Stimulated activated CD8-positive, alpha-beta memory T cell treated with anti-CD3 and anti-CD28 coated beads, Interleukin-15, amount 100 ng/mL, for 24 hours (primary cell): ENCODE measurements around the gene TMEM35B.
"Not testable (repeated sequence)": the region's sequence is repeated elsewhere in the genome, so short reads cannot be mapped to it uniquely, and the experiment has no call there.

Source experiments
- DNase-seq: peaks from one replicate; pipeline ENCODE4 v3.0.0-alpha.2; 2020; ENCODE audit warnings: low read depth

The TMEM35B gene

GRCh38 chr1:34984793-34985608 lies at the start of gene TMEM35B:
TSS of gene TMEM35B (minus strand) at chr1:34985347. CDS start at chr1:34985305, 42 bp downstream.
- peak; percentile 56 for DNase-seq

DNA sequence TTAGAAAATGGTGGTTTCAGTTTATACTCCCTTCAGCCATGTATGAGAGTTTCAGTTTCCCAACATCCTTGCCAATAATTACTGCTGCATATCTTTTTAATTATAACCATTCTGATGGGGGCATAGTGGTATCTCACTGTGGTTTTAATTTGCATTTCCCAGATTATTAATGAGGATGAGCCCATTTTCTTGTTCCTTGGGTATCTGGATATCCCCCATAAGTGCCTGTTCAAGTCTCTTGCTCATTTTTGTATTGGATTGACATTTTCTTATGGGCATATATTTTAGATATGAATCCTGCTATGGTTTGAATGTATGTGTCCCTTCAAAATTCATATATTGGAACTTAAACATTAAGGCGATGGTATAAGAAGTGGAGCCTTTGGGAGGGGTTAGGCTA lies 48.2 kb upstream of the TMEM35B start:
- DNase-seq = no peak

DNA sequence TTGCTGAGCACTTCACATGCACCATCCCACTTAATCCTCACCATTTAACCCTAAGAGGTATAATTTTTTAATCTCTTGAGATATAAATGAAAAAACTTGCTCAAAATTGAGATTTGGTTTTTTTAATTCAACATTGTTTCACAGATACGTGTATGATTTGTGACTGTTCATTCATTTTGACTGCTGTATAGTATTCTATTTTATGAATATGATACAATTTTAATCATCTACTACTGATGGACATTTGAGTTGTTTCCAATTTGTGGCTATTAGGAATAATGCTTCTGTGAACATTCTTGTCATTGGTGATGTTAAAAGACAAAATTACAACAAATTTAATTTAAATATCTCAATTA lies 47.2 kb upstream of the TMEM35B start:
- DNase-seq = no peak

DNA sequence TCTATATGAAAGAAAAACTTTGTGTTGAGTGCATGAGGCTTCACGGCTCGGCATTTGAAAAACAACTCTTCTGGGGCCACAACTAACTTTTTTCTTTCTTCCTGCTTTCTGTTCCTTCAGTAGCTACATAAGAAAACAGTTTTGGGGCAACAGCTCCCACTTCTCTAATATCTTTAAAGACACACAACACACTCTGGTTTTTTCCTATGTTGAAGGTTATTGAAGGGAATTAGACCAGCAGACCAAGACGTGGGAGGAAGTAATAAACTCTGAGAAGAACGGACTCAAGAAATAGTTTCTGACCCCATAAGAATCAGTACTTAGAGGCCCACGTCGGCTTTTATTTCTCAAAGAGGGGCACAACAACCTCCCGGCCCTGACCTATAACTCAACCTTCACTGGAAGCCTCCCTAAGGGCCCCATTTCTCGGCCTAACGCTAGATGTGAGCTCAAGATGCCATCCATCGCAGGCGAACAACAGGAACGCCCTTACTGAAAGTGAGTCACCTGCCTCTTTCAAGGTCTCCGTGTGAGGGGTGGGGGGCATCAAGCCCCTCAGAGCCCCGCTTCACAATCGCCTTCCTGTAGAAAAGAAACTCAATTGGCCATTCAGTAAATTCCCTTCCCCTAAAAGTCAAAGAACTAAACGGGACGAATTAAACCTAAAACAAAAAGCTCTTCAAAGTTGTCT lies 45.8 kb upstream of the TMEM35B start:
- peak; percentile 9 for DNase-seq

DNA sequence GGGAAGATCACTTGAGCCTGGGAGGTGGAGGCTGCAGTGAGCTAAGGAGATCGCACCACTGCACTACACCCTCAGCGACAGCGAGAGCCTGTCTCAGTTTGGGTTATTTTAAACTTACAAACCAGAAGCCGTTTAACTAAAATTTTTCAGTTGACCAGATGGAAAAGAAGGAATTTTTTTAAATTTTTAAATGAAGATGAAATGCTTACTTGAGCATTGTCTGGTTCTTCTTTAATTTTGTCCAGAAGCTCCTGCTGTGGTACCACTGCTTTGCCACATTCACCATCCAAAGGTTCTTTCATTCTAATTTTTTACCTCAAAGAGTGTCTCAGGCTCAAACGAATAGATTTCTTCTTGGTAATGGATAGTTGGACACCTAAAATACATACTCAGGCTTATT lies 45.2 kb upstream of the TMEM35B start:
- DNase-seq = no peak

DNA sequence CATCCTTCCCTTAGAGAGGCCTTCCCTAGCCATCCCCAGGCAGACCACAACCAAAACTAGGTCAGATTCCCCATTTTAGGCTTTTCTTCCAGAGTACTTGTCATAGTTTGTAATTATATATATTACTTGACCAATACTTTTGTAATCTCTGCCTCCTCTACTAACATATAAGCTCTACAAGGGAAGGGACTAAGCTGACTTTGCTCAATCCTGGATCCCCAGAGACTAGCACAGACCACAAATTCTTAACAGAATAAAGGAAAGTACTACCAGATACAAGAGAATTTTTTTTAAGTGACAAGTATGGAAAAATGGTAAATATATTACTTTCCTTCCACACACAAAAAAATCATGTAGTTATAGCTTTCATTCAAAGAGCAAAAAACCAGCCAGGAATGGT lies 44.6 kb upstream of the TMEM35B start:
- DNase-seq = no peak

DNA sequence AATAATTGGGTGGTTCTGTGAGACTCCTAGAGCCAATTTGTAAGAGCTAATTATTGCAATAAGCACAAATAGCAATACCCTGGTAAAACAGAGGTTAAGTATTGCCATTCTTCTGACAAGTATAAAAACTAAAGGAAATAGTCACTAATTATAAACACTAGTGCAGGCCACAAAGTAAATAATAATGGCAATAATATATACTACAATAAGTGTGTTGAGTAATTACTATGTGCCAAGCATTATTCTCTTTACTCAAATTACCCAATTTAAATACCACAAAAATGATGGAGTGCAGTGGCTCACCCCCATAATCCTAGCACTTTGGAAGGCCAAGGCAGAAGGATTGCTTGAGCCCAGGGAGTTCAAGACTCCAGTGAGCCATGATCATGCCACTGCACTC lies 31.3 kb upstream of the TMEM35B start:
- DNase-seq = no peak

- DNase-seq = no peak
Measured at GRCh38 chr1:35014486-35014885, 29.3 kb upstream of the TMEM35B start.

DNA sequence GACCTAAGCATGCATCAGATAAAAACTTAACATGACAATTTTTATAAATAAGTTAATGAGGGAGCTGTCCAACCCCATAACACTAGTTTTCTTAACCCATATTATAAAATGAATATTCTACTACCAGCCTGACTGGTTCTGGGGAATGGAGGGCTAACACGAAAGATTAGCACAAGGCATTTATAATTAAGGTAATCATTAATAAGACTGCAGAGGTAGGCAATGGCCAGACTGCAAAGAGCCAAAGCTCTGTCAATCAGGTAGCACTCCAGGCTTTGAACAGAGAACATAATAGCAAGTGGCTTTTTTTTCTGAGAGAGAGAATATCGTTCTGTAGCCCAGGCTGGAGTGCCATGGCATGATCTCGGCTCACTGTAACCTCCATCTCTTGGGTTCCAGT lies 20.6 kb upstream of the TMEM35B start:
- no peak for DNase-seq

- no peak for DNase-seq
Measured at GRCh38 chr1:35001743-35002142, 16.6 kb upstream of the TMEM35B start.

- DNase-seq = no peak
Measured at GRCh38 chr1:34994878-34995277, 9.7 kb upstream of the TMEM35B start.

- no peak for DNase-seq
Measured at GRCh38 chr1:34988581-34988980, 3.4 kb upstream of the TMEM35B start.

DNA sequence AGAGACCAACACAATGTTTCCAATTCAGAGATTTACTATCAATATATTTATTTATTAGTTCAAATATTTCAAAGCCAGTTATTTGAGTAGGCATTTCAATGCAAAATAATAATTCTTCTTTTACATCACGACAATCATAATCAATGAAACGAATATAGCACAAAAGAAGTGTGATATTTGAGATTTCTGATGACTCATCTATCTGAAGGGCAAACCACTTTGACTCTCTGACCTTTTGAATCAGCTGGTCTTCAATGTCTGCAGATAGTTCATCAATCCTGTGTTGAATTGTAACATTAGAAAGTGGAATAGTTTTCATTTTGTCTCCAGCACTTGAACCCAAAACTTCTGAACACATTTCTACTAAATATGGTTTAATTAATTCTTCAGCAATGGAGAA lies 3.0 kb upstream of the TMEM35B start:
- DNase-seq = no peak

- no peak for DNase-seq
Measured at GRCh38 chr1:34987018-34987417, 1.9 kb upstream of the TMEM35B start.

- not testable (repeated sequence) for DNase-seq
Measured at GRCh38 chr1:34985609-34985904, 410 bp upstream of the TMEM35B start.

GRCh38 chr1:34984435-34984792 lies 733 bp downstream of the TMEM35B start:
- no peak for DNase-seq

DNA sequence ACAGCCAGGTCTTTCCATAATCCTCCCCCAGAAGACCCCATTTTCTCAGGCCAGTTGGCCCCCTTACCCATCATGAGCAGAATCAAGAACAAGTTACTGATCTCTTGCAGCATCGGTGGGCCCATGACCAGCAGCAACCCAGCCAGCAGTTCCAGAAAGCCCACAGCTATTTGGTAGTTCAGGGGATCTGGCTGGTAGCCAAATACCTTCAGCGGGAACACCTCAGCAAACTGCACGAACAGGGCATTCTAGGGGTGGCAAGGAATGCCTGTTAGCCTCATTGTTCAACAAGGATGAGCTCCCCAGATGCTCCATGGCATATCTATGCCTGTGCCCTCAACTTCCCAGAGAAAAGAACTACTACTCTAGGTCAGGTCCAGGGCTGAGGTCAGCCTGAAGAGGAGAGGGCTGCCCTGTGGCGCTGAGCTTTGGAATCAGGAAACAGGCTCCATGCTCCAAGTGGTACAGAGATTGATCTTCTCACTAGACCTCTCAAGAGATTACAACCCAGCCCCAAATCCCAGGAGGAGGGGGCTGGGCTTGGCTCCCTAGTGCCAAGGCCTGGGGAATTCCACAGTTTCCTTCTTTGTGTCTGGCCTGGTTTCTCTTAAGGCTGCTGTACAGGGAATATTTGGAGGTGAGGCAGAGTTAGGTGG lies 1.3 kb downstream of the TMEM35B start:
- DNase-seq = no peak

- no peak for DNase-seq
Measured at GRCh38 chr1:34982820-34983376, 2.2 kb downstream of the TMEM35B start.

DNA sequence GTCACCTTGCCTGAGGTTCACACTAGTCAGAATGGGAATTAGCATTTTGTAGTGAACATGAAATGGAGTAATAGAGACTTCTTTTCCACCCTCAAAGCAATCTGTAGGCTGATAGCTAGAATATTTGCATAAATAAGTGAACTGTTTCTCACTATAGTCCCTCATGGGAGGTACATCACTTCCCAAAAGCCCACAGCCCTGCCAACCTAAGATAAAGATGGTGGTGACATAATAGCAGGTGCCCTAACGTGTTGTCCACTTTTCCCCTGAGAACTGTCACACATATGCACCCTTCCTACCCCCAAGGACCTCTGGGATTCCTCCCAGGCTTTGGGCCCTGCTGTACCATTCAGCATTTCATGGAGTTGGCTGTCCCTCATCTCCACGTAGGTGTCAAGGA lies 4.4 kb downstream of the TMEM35B start:
- no peak for DNase-seq

DNA sequence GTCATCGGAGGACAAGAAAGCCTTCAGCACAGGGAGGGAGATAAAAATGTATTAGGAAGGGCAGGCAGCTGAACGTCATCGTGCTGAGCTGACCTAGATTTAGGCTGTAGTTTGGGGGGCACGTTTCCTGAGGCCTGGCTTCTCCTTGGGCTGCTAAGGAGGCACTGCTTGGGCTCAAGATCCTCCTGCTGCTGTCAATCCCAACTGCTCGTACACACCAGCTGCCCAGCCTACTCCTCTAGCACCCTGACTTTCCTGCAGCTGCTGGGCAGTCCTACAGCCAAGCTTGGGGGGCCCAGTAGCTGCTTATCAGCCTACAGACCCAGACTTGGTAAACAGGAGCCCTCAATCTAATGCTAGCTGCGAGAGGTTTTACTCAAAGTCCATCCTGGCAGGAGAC lies 6.2 kb downstream of the TMEM35B start:
- no peak for DNase-seq

DNA sequence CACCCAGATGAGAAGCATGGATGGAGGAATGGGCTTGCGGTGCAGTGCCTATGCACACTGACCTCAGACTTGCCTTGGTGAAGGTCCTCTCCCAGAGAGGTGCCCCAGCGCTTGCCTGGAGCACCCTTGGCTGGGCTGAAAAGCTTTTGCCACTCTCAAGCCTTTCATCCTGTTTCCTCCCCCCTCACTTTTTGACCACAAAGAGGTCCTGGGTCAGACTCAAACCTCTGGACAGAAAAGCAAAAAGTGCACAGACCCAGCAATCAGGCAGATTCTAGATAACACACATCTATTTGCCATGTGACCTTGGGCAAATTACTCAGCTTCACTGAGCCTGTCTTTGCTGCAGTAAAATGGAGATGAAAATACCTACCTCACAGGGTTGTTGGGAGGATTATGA lies 7.3 kb downstream of the TMEM35B start:
- no peak for DNase-seq

DNA sequence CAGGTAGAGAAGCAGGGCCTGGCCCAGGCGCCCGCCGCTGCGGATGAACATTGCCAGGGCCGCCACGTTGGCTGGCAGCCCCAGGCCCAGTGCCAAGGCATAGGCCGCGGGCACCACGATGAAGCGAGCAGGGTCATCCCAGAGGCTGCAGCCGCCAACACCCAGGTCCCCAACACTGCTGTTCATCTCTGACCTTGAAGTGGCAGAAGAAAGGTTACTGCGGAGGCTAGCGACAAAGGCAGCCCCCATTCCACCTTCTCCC lies 8.0 kb downstream of the TMEM35B start:
- DNase-seq = no peak

GRCh38 chr1:34976384-34977209 lies 8.6 kb downstream of the TMEM35B start:
- no peak for DNase-seq
